GM23338 (cell line): ENCODE data around the gene TIMM29. TPM values are rescaled to one million over a fixed set of nuclear protein-coding genes. Genes with fewer than 3 reads are reported as not detected.

ENCODE experiments used
- ATAC-seq: fragments of 200-7000 bp; cut with Tn5 transposase; 3 replicates; pipeline ENCODE4 v1.9.1; 2020
- DNase-seq: peaks from one replicate; pipeline ENCODE4 v3.0.0-alpha.2; 2015; ENCODE audit warnings: low spot score
- H2AFZ ChIP-seq: fragments of 200-600 bp; sonication (generic); 2 replicates; pipeline ENCODE4 v1.8.0; 2016; ENCODE audit warnings: antibody characterized with exemption, mild to moderate bottlenecking, moderate library complexity
- H3F3A ChIP-seq: fragments of 200-600 bp; sonication (generic); replicated peaks from 2 replicates; pipeline ENCODE4 v1.8.0; 2017; ENCODE audit warnings: antibody characterized with exemption, mixed run types, low read depth
- H3K27ac ChIP-seq: fragments of 200-600 bp; sonication (generic); 2 replicates; pipeline ENCODE4 v1.6.1; 2016; ENCODE audit warnings: low read depth
- H3K27me3 ChIP-seq: fragments of 200-600 bp; sonication (generic); 2 replicates; pipeline ENCODE4 v1.8.0; 2016; ENCODE audit warnings: mild to moderate bottlenecking, mixed run types, moderate library complexity; ENCODE audit not compliant: insufficient read depth
- H3K36me3 ChIP-seq: fragments of 200-600 bp; sonication (generic); 2 replicates; pipeline ENCODE4 v1.8.0; 2016; ENCODE audit warnings: mild to moderate bottlenecking; ENCODE audit not compliant: insufficient read depth
- H3K4me1 ChIP-seq: fragments of 200-600 bp; sonication (generic); 2 replicates; pipeline ENCODE4 v1.8.0; 2016; ENCODE audit warnings: mild to moderate bottlenecking, moderate library complexity; ENCODE audit not compliant: insufficient read depth
- H3K4me2 ChIP-seq: fragments of 200-600 bp; sonication (generic); 2 replicates; pipeline ENCODE4 v1.7.1; 2017; ENCODE audit warnings: mixed run types
- H3K4me3 ChIP-seq: fragments of 200-600 bp; sonication (generic); 2 replicates; pipeline ENCODE4 v1.6.1; 2016; ENCODE audit warnings: mixed run types
- H3K79me2 ChIP-seq: fragments of 200-600 bp; sonication (generic); replicated peaks from 2 replicates; pipeline ENCODE4 v1.8.0; 2017; ENCODE audit warnings: mild to moderate bottlenecking; ENCODE audit not compliant: insufficient read depth
- H3K9me2 ChIP-seq: fragments of 200-600 bp; sonication (generic); 2 replicates; pipeline ENCODE4 v1.8.0; 2017; ENCODE audit not compliant: insufficient read depth
- H4K20me1 ChIP-seq: fragments of 200-600 bp; sonication (generic); replicated peaks from 2 replicates; pipeline ENCODE4 v1.8.0; 2017; ENCODE audit warnings: mild to moderate bottlenecking; ENCODE audit not compliant: insufficient read depth
- H3K27ac Mint-ChIP-seq: 2 replicates; pipeline ENCODE4 v1.8.0; 2020; ENCODE audit warnings: inconsistent platforms, mild to moderate bottlenecking, moderate library complexity, mixed read lengths
- H3K27me3 Mint-ChIP-seq: 3 replicates; pipeline ENCODE4 v1.8.0; 2022; ENCODE audit warnings: low read depth, mild to moderate bottlenecking, moderate library complexity, mixed read lengths, inconsistent platforms; ENCODE audit not compliant: insufficient read depth, poor library complexity
- H3K36me3 Mint-ChIP-seq: 3 replicates; pipeline ENCODE4 v1.8.0; 2021; ENCODE audit warnings: low read depth, mild to moderate bottlenecking, inconsistent platforms, moderate library complexity, mixed read lengths
- H3K4me1 Mint-ChIP-seq: 3 replicates; pipeline ENCODE4 v1.8.0; 2020; ENCODE audit warnings: mild to moderate bottlenecking, inconsistent platforms, mixed read lengths
- H3K4me3 Mint-ChIP-seq: 3 replicates; pipeline ENCODE4 v1.8.0; 2021; ENCODE audit warnings: moderate library complexity, mild to moderate bottlenecking, inconsistent platforms, mixed read lengths
- H3K9me3 Mint-ChIP-seq: 3 replicates; pipeline ENCODE4 v1.8.0; 2020; ENCODE audit warnings: moderate library complexity, mild to moderate bottlenecking, inconsistent platforms, mixed read lengths
- EZH2phosphoT487 ChIP-seq: fragments of 200-600 bp; sonication (generic); IDR thresholded peaks from one replicate; pipeline ENCODE4 v1.8.1; 2018; ENCODE audit warnings: antibody characterized with exemption; ENCODE audit not compliant: unreplicated experiment
- JUNB ChIP-seq: IDR thresholded peaks from one replicate; pipeline ENCODE4 v1.6.1; 2016; ENCODE audit warnings: antibody characterized with exemption; ENCODE audit not compliant: unreplicated experiment
- ZNF114 ChIP-seq: fragments of 250-450 bp; sonication (Bioruptor Pico); IDR thresholded peaks from 2 replicates; pipeline ENCODE4 v1.5.0; 2020; ENCODE audit warnings: mild to moderate bottlenecking, moderate library complexity
- ZNF331 ChIP-seq: fragments of 250-450 bp; sonication (Bioruptor Pico); IDR thresholded peaks from 2 replicates; pipeline ENCODE4 v1.5.0; 2020; ENCODE audit warnings: low read depth, mild to moderate bottlenecking, moderate library complexity
- ZNF462 ChIP-seq: fragments of 250-450 bp; sonication (Bioruptor Pico); IDR thresholded peaks from 2 replicates; pipeline ENCODE4 v1.5.0; 2020; ENCODE audit warnings: mild to moderate bottlenecking, moderate library complexity
- polyA plus RNA-seq: library from polyadenylated mRNA; unstranded; fragments of >200 nt; fragmentation: Nextera tagmentation; extraction: Ambion mirVana; gene quantifications from 2 replicates; pipeline ENCODE4 v1.2.1, GENCODE V29; 2016
- total RNA-seq: library from RNA; depleted of rRNA; stranded (reverse); fragments of >200 nt; shearing (Covaris generic); gene quantifications from 2 replicates; pipeline ENCODE4 v1.2.3, GENCODE V29; 2014
- TF ChIP-seq, protein P1 (sequence below), 2 experiments: fragments of 200-600 bp in 1 of 2; sonication (generic) in 1 of 2; conservative IDR thresholded peaks; 2 replicates each; pipeline versions ENCODE4 v1.5.1 to v1.6.1; 2016 to 2017; ENCODE audit warnings: antibody characterized with exemption in 2 of 2, low read depth in 2 of 2, mild to moderate bottlenecking in 2 of 2, moderate library complexity in 1 of 2
- TF ChIP-seq, protein P2 (sequence below): IDR thresholded peaks from 2 replicates; pipeline ENCODE4 v1.6.1; 2016; ENCODE audit warnings: antibody characterized with exemption

Gene TIMM29
- total and polyA plus RNA-seq, 2 experiments from 2014 or later: 24.1 to 60.7 TPM

DNA sequence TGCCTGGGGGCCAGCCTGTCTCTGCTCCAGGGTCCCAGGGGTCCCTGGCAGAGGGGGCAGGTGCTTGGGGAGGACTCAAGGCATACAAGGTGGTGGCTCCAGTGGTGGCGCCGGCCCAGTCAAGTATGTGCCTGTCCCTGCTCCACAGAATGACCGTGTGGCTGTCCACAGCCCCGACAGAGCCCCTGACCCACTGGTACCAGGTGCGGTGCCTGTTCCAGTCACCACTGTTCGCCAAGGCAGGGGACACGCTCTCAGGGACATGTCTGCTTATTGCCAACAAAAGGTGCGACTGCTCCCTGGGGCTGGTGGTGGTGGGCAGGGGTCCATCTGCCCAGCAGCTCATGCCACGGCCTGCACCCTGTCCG is 8.3 kb upstream of the TIMM29 start:
- DNase-seq (no peak), ATAC-seq (no peak)
- H3K27me3 Mint-ChIP-seq: peaks cover 24% of the 10 kb centered on the region
- no peaks in the 10 kb centered on the region; the same call in 2 of the 3 replicates for H3K4me1 Mint-ChIP-seq
- Histone ChIP-seq H3K4me1 (no peaks in the 10 kb centered on the region), H3K79me2 (no peaks in the 10 kb centered on the region), H4K20me1 (no peaks in the 10 kb centered on the region), H2AFZ (no peak overlapping the region), H3K9me2 (no peaks in the 10 kb centered on the region), H3K27me3 (no peaks in the 10 kb centered on the region), H3K27ac (no peak overlapping the region), H3F3A (peaks cover 13% of the 10 kb centered on the region; the same call in 1 of the 2 replicates), H3K36me3 (no peaks in the 10 kb centered on the region), H3K4me3 (no peak overlapping the region), H3K4me2 (no peak overlapping the region)
- H3K36me3 Mint-ChIP-seq: peaks cover 49% of the 10 kb centered on the region
- TF ChIP-seq ZNF331 (no peak), ZNF114 (CRISPR knock-in tag) (no peak), ZNF462 (CRISPR knock-in tag) (no peak), JUNB (no peak), EZH2phosphoT487 (no peak)
- TF ChIP-seq, protein P1, sequence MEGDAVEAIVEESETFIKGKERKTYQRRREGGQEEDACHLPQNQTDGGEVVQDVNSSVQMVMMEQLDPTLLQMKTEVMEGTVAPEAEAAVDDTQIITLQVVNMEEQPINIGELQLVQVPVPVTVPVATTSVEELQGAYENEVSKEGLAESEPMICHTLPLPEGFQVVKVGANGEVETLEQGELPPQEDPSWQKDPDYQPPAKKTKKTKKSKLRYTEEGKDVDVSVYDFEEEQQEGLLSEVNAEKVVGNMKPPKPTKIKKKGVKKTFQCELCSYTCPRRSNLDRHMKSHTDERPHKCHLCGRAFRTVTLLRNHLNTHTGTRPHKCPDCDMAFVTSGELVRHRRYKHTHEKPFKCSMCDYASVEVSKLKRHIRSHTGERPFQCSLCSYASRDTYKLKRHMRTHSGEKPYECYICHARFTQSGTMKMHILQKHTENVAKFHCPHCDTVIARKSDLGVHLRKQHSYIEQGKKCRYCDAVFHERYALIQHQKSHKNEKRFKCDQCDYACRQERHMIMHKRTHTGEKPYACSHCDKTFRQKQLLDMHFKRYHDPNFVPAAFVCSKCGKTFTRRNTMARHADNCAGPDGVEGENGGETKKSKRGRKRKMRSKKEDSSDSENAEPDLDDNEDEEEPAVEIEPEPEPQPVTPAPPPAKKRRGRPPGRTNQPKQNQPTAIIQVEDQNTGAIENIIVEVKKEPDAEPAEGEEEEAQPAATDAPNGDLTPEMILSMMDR (conservative IDR thresholded peaks at IDR 0.05; ENCODE audit: low read depth in 2 of 2): no peak
- TF ChIP-seq, protein P2, sequence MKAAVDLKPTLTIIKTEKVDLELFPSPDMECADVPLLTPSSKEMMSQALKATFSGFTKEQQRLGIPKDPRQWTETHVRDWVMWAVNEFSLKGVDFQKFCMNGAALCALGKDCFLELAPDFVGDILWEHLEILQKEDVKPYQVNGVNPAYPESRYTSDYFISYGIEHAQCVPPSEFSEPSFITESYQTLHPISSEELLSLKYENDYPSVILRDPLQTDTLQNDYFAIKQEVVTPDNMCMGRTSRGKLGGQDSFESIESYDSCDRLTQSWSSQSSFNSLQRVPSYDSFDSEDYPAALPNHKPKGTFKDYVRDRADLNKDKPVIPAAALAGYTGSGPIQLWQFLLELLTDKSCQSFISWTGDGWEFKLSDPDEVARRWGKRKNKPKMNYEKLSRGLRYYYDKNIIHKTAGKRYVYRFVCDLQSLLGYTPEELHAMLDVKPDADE: no peak
- H3K27ac Mint-ChIP-seq: no peak overlapping the region
- H3K9me3 Mint-ChIP-seq: no peaks in the 10 kb centered on the region
- no peak overlapping the region for H3K4me3 Mint-ChIP-seq
